NB4 (cell line): ENCODE data around the gene TIAM2.

Experiments used
- DNase-seq: peaks from one replicate; pipeline ENCODE4 v3.0.0; 2010; ENCODE audit warnings: low read depth
- H3K4me3 ChIP-seq: one replicate; pipeline ENCODE4 v1.5.1; 2011; ENCODE audit warnings: mild to moderate bottlenecking, low read depth, low read length, moderate library complexity
- CTCF ChIP-seq: IDR thresholded peaks from one replicate; pipeline ENCODE4 v1.5.1; 2012; ENCODE audit warnings: low read depth, low read length
- MYC ChIP-seq: IDR thresholded peaks from 2 replicates; pipeline ENCODE4 v1.6.1; 2011; ENCODE audit warnings: low read depth, low read length
- POLR2A ChIP-seq: IDR thresholded peaks from 2 replicates; pipeline ENCODE4 v1.6.1; 2011; ENCODE audit warnings: mild to moderate bottlenecking; ENCODE audit not compliant: insufficient read length; ENCODE audit errors: extremely low read depth
- TF ChIP-seq, protein P1 (sequence below): IDR thresholded peaks from 2 replicates; pipeline ENCODE4 v1.6.1; 2011; ENCODE audit warnings: low read depth, low read length

The TIAM2 gene

GRCh38 chr6:155272353-155273232, 277.5 kb downstream of the TIAM2 start:
- no peak overlapping the region for H3K4me3 ChIP-seq
- DNase-seq, result no peak
- no peak for TF ChIP-seq CTCF
- no peak for TF ChIP-seq POLR2A
- TF ChIP-seq, protein P1, sequence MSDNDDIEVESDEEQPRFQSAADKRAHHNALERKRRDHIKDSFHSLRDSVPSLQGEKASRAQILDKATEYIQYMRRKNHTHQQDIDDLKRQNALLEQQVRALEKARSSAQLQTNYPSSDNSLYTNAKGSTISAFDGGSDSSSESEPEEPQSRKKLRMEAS, result no peak
- no peak for TF ChIP-seq MYC

DNA sequence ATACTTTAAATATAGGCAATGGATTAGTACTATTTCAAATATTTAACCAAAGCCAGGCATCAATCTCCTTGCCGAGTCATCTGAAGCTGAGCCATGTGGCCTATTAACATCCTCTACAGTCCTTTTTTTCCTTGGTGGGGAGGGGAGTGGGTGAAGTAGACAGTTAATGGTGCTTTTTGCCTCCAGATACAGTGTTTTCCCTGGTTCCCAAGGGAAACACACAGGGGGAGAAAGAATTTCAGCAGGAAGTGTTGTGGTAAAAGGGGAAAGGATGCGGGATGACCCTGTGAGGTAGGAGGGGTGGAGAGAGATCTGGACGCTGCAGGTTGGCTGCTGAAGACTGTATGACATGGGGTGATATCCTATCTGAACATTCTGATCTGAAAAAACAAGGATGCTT, 278.3 kb downstream of the TIAM2 start:
- TF ChIP-seq POLR2A (no peak), CTCF (no peak), MYC (no peak)
- TF ChIP-seq, protein P1, result no peak
- no peak for DNase-seq
- no peak overlapping the region for H3K4me3 ChIP-seq

GRCh38 chr6:155274106-155274505, 279.0 kb downstream of the TIAM2 start:
- H3K4me3 ChIP-seq, result no peak overlapping the region
- no peak for DNase-seq
- TF ChIP-seq MYC, result no peak
- TF ChIP-seq, protein P1, result no peak
- TF ChIP-seq POLR2A, result no peak
- no peak for TF ChIP-seq CTCF

- H3K4me3 ChIP-seq, result no peak overlapping the region
- no peak for DNase-seq
- TF ChIP-seq CTCF (no peak), POLR2A (no peak), MYC (no peak)
- TF ChIP-seq, protein P1, result no peak
Observed at GRCh38 chr6:155274533-155274932, 279.4 kb downstream of the TIAM2 start.

GRCh38 chr6:155275808-155276480, 280.8 kb downstream of the TIAM2 start:
- H3K4me3 ChIP-seq, result no peak overlapping the region
- TF ChIP-seq POLR2A, result no peak
- TF ChIP-seq, protein P1, result no peak
- no peak for TF ChIP-seq CTCF
- no peak for TF ChIP-seq MYC
- no peak for DNase-seq
